Astrocyte (in vitro differentiated cells and primary cell): ENCODE results near the gene GRIK3. TPM values are rescaled to one million over a fixed set of nuclear protein-coding genes. Genes with fewer than 3 reads are reported as not detected.

Experiments used
- DNase-seq: peaks from one replicate; pipeline ENCODE4 v3.0.0-alpha.2; 2010; ENCODE audit warnings: low read depth
- FAIRE-seq: peaks from 2 replicates; lab custom pipeline; 2011; peaks lifted over from hg19 to GRCh38; lab: Jason Lieb, UNC
- H2AFZ ChIP-seq: 2 replicates; pipeline ENCODE4 v1.6.0; 2012; ENCODE audit warnings: low read depth, low read length, inconsistent platforms
- H3K27ac ChIP-seq: 2 replicates; pipeline ENCODE4 v1.5.1; 2011; ENCODE audit warnings: low read depth, low read length, inconsistent platforms
- H3K27me3 ChIP-seq: 2 replicates; pipeline ENCODE4 v1.6.0; 2011; ENCODE audit warnings: low read length, inconsistent platforms; ENCODE audit not compliant: insufficient read depth
- H3K36me3 ChIP-seq: 2 replicates; pipeline ENCODE4 v1.5.1; 2011; ENCODE audit warnings: low read length, inconsistent platforms; ENCODE audit not compliant: insufficient read depth
- H3K4me1 ChIP-seq: 2 replicates; pipeline ENCODE4 v1.5.1; 2011; ENCODE audit warnings: low read length, inconsistent platforms; ENCODE audit not compliant: insufficient read depth
- H3K4me2 ChIP-seq: 2 replicates; pipeline ENCODE4 v1.6.0; 2012; ENCODE audit warnings: low read length, inconsistent platforms
- H3K4me3 ChIP-seq: 2 replicates; pipeline ENCODE4 v1.5.1; 2011; ENCODE audit warnings: low read depth, mild to moderate bottlenecking, low read length, inconsistent platforms; ENCODE audit not compliant: insufficient read depth
- H3K79me2 ChIP-seq: 2 replicates; pipeline ENCODE4 v1.6.0; 2012; ENCODE audit warnings: mild to moderate bottlenecking, low read length, inconsistent platforms; ENCODE audit not compliant: insufficient read depth
- H3K9ac ChIP-seq: 2 replicates; pipeline ENCODE4 v1.6.0; 2012; ENCODE audit warnings: mild to moderate bottlenecking, low read length, inconsistent platforms
- H3K9me3 ChIP-seq: 2 replicates; pipeline ENCODE4 v1.5.1; 2012; ENCODE audit warnings: low read depth, mild to moderate bottlenecking, low read length, inconsistent platforms; ENCODE audit not compliant: insufficient read depth
- H4K20me1 ChIP-seq: 2 replicates; pipeline ENCODE4 v1.6.0; 2012; ENCODE audit warnings: low read length, inconsistent platforms; ENCODE audit not compliant: insufficient read depth
- H3K27ac Mint-ChIP-seq: one replicate; pipeline ENCODE4 v1.8.0; 2021; ENCODE audit warnings: mild to moderate bottlenecking, mixed read lengths; ENCODE audit not compliant: unreplicated experiment
- H3K27me3 Mint-ChIP-seq: one replicate; pipeline ENCODE4 v1.8.0; 2021; ENCODE audit warnings: low read depth, mixed read lengths; ENCODE audit not compliant: unreplicated experiment
- H3K36me3 Mint-ChIP-seq: one replicate; pipeline ENCODE4 v1.8.0; 2021; ENCODE audit warnings: low read depth, mixed read lengths; ENCODE audit not compliant: unreplicated experiment
- H3K4me1 Mint-ChIP-seq: one replicate; pipeline ENCODE4 v1.8.0; 2021; ENCODE audit warnings: low read depth, mixed read lengths; ENCODE audit not compliant: unreplicated experiment
- H3K4me3 Mint-ChIP-seq: one replicate; pipeline ENCODE4 v1.8.0; 2021; ENCODE audit warnings: mild to moderate bottlenecking, moderate library complexity, mixed read lengths; ENCODE audit not compliant: unreplicated experiment
- H3K9me3 Mint-ChIP-seq: one replicate; pipeline ENCODE4 v1.8.0; 2021; ENCODE audit warnings: mild to moderate bottlenecking, mixed read lengths; ENCODE audit not compliant: unreplicated experiment
- CTCF ChIP-seq: IDR thresholded peaks from 2 replicates; pipeline ENCODE4 v1.5.1; 2011; ENCODE audit warnings: low read depth, mild to moderate bottlenecking, inconsistent platforms, low read length, moderate library complexity; ENCODE audit not compliant: insufficient read depth
- EZH2 ChIP-seq: IDR thresholded peaks from 2 replicates; pipeline ENCODE4 v1.6.1; 2012; ENCODE audit warnings: mild to moderate bottlenecking, low read length, inconsistent platforms; ENCODE audit not compliant: insufficient read depth
- total RNA-seq: library from RNA; stranded (reverse); gene quantifications from 2 replicates; pipeline ENCODE4 v1.2.1, GENCODE V29; 2021

GRIK3 gene
- total RNA-seq, 1 donor from 2014 or later, result 0.16 TPM

GRCh38 chr1:36776948-36777831, 257.1 kb downstream of the GRIK3 start:
- FAIRE-seq, result no peak
- no peak overlapping the region for H3K27ac Mint-ChIP-seq

GRCh38 chr1:36776256-36776655, 258.1 kb downstream of the GRIK3 start:
- Histone ChIP-seq H4K20me1 (no peaks in the 10 kb centered on the region), H3K9me3 (no peaks in the 10 kb centered on the region), H3K4me3 (no peak overlapping the region), H3K9ac (no peak overlapping the region), H3K79me2 (no peaks in the 10 kb centered on the region), H3K27ac (no peak overlapping the region), H3K36me3 (no peaks in the 10 kb centered on the region), H3K4me1 (no peaks in the 10 kb centered on the region), H2AFZ (no peak overlapping the region), H3K4me2 (no peak overlapping the region), H3K27me3 (no peaks in the 10 kb centered on the region)
- peaks cover 54% of the 10 kb centered on the region for H3K27me3 Mint-ChIP-seq
- no peak overlapping the region for H3K4me3 Mint-ChIP-seq
- H3K27ac Mint-ChIP-seq, result no peak overlapping the region
- H3K4me1 Mint-ChIP-seq, result no peaks in the 10 kb centered on the region
- H3K9me3 Mint-ChIP-seq, result no peaks in the 10 kb centered on the region
- FAIRE-seq, result no peak
- H3K36me3 Mint-ChIP-seq, result no peaks in the 10 kb centered on the region
- no peak for DNase-seq
- no peak for TF ChIP-seq CTCF
- TF ChIP-seq EZH2, result no peak

More at GRCh38 chr1:36776948-36777831, 257.1 kb downstream of the GRIK3 start:
- Histone ChIP-seq H3K9me3 (no peaks in the 10 kb centered on the region), H3K27ac (no peak overlapping the region), H4K20me1 (no peaks in the 10 kb centered on the region), H3K9ac (no peak overlapping the region), H3K4me3 (no peak overlapping the region), H3K4me2 (no peak overlapping the region), H3K27me3 (no peaks in the 10 kb centered on the region), H2AFZ (no peak overlapping the region), H3K79me2 (no peaks in the 10 kb centered on the region), H3K4me1 (no peaks in the 10 kb centered on the region), H3K36me3 (no peaks in the 10 kb centered on the region)
- no peak for DNase-seq
- H3K27me3 Mint-ChIP-seq, result peaks cover 49% of the 10 kb centered on the region
- no peak overlapping the region for H3K4me3 Mint-ChIP-seq
- no peaks in the 10 kb centered on the region for H3K4me1 Mint-ChIP-seq
- no peaks in the 10 kb centered on the region for H3K9me3 Mint-ChIP-seq
- H3K36me3 Mint-ChIP-seq, result no peaks in the 10 kb centered on the region
- TF ChIP-seq CTCF (no peak), EZH2 (no peak)

GRCh38 chr1:36775716-36776115, 258.6 kb downstream of the GRIK3 start:
- H3K27ac ChIP-seq, result no peak overlapping the region
- H3K27me3 ChIP-seq, result no peaks in the 10 kb centered on the region
- no peak overlapping the region for H3K4me3 ChIP-seq
- H3K9me3 ChIP-seq, result no peaks in the 10 kb centered on the region
- Mint-ChIP-seq H3K27me3 (peaks cover 59% of the 10 kb centered on the region), H3K36me3 (no peaks in the 10 kb centered on the region), H3K9me3 (no peaks in the 10 kb centered on the region), H3K4me1 (no peaks in the 10 kb centered on the region), H3K4me3 (no peak overlapping the region), H3K27ac (no peak overlapping the region)
- no peaks in the 10 kb centered on the region for H3K36me3 ChIP-seq
- no peak overlapping the region for H3K4me2 ChIP-seq
- TF ChIP-seq EZH2, result no peak
- TF ChIP-seq CTCF, result no peak
- H3K9ac ChIP-seq, result no peak overlapping the region
- H4K20me1 ChIP-seq, result no peaks in the 10 kb centered on the region
- H3K79me2 ChIP-seq, result no peaks in the 10 kb centered on the region
- no peak overlapping the region for H2AFZ ChIP-seq
- no peak for FAIRE-seq
- no peaks in the 10 kb centered on the region for H3K4me1 ChIP-seq
- DNase-seq, result no peak
